GM21529 (cell line): ENCODE data around the gene ANKS1A.

Experiments
- ATAC-seq: cut with Tn5 transposase; IDR thresholded peaks from one replicate; pipeline ENCODE4 v1.9.1; 2021; ENCODE audit not compliant: unreplicated experiment

The ANKS1A gene

GRCh38 chr6:34957231-34957783 is 68.3 kb downstream of the ANKS1A start:
- ATAC-seq = no peak

GRCh38 chr6:34958734-34959133 is 69.7 kb downstream of the ANKS1A start:
- ATAC-seq = no peak

GRCh38 chr6:34959224-34959623 is 70.2 kb downstream of the ANKS1A start:
- no peak for ATAC-seq

GRCh38 chr6:34961082-34961481 is 72.0 kb downstream of the ANKS1A start:
- no peak for ATAC-seq

GRCh38 chr6:34961574-34961973 is 72.5 kb downstream of the ANKS1A start:
- no peak for ATAC-seq

GRCh38 chr6:34964564-34964963 is 75.5 kb downstream of the ANKS1A start:
- no peak for ATAC-seq

GRCh38 chr6:34967461-34967860 is 78.4 kb downstream of the ANKS1A start:
- ATAC-seq = no peak

- no peak for ATAC-seq
Observed at GRCh38 chr6:34969662-34970265, 80.7 kb downstream of the ANKS1A start.

GRCh38 chr6:34970488-34970887 is 81.4 kb downstream of the ANKS1A start:
- ATAC-seq = no peak

- no peak for ATAC-seq
Observed at GRCh38 chr6:34970957-34971356, 81.9 kb downstream of the ANKS1A start.

GRCh38 chr6:34973547-34974248 is 84.6 kb downstream of the ANKS1A start:
- no peak for ATAC-seq

GRCh38 chr6:34974249-34974642 is 85.2 kb downstream of the ANKS1A start:
- no peak for ATAC-seq

GRCh38 chr6:34976239-34976638 is 87.2 kb downstream of the ANKS1A start:
- no peak for ATAC-seq

GRCh38 chr6:34979218-34979617 is 90.2 kb downstream of the ANKS1A start:
- ATAC-seq = no peak

- ATAC-seq = no peak
Observed at GRCh38 chr6:34979994-34980393, 90.9 kb downstream of the ANKS1A start.

GRCh38 chr6:34981366-34981765 is 92.3 kb downstream of the ANKS1A start:
- ATAC-seq = no peak

GRCh38 chr6:34981951-34982350 is 92.9 kb downstream of the ANKS1A start:
- ATAC-seq = no peak

- ATAC-seq = no peak
Observed at GRCh38 chr6:34982424-34982852, 93.4 kb downstream of the ANKS1A start.

- ATAC-seq = no peak
Observed at GRCh38 chr6:34984416-34984815, 95.4 kb downstream of the ANKS1A start.

- no peak for ATAC-seq
Observed at GRCh38 chr6:34985236-34985635, 96.2 kb downstream of the ANKS1A start.

GRCh38 chr6:34986845-34987246 is 97.8 kb downstream of the ANKS1A start:
- no peak for ATAC-seq

GRCh38 chr6:34987506-34987905 is 98.5 kb downstream of the ANKS1A start:
- ATAC-seq = no peak
